GM12892 (cell line): Measurements from ENCODE around the gene STARD9.

ENCODE experiments used
- POLR2A ChIP-seq: IDR thresholded peaks from 2 replicates; pipeline ENCODE4 v1.6.1; 2011; ENCODE audit warnings: low read depth, low read length, control low read depth
- POLR2AphosphoS5 ChIP-seq: IDR thresholded peaks from 2 replicates; pipeline ENCODE4 v1.6.1; 2011; ENCODE audit warnings: low read depth, low read length, control low read depth

DNA sequence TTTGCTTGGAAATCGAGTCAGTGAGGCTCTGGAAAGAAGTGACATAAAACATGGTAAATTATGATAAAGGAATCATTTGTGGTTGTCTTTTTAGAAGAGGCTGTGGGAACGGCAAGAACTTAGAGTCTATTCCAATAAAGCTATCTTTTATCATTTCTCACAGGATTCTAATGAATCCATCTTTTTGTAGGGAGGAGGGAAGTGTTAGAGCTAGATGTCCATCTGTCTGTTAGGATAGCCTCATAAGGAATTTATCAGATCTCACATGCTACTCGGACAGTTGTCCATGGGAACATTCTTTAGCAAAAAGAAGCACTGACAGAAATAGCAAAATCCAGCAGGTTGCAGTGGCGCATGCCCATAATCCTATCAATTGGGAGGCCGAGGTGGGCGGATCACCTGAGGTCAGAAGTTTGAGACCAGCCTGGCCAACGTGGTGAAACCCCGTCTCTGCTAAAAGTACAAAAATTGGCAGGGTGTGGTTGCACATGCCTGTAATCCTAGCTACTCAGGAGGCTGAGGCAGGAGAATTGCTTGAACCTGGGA, 37.0 kb downstream of the STARD9 start:
- TF ChIP-seq POLR2AphosphoS5 (no peak), POLR2A (no peak)
